Right forelimb (tissue), 1 donor: ENCODE measurements around the gene MAN2C1.
"Not testable (repeated sequence)": the region's sequence is repeated elsewhere in the genome, so short reads cannot be mapped to it uniquely, and the experiment has no call there.

Source experiments
- DNase-seq: peaks from one replicate; pipeline ENCODE4 v3.0.0-alpha.2; 2018

MAN2C1 gene

DNA sequence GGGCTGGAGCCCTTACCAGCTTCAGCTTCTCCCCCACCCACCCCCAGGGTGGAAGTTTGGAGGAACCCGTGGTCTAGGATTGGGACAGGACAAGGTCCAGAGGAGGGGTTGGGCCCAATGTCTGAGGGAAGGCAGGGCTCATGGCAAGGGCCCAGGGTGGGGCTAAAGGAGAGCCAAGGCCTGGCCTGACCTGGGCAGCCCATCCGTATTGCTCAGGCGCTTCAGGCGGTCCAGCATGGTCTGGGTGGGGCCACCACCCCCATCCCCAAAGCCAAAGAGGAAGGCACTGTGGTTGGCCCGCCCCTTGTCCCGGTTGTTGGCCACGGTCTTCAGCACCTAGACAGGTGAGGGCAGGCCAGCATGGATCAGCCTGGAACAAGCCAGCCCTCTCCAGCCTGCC is 7.6 kb downstream of the MAN2C1 start:
- no peak for DNase-seq

GRCh38 chr15:75360391-75360790 is 8.0 kb downstream of the MAN2C1 start:
- DNase-seq = no peak

DNA sequence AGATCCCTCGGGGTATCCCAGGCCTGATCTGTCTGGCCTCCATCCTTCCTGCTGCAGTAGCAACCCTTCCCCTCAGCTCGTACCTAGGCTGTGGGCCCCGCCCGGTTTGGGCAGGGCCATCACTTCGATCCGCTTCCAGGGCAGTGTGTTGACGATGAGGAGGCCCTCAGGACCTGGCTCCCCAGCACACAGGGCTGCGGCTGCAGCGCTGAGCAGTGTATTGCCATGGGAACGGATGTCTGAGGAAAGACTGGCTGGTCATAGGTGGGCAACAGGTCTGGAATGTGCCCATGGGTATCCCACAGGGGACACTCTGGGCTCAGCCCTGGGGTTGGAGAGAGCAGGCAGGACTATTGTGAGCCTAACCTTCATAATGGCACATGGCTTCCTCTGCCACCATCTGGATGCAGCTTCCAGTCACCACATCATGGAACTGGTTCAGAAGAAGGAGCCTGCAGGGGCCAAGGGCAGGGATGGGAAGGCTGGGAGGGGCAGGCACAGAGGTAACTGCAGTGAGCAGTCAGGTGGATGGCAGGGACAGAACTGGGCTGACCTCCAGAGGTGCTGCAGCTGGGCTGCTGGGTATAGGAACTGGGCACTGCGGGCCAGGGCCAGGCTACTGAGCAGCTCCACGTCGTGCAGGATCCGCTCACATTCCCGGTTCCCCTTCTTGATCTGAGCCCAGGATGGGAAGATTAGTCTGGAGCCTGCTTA is 8.7 kb downstream of the MAN2C1 start:
- DNase-seq = no peak

DNA sequence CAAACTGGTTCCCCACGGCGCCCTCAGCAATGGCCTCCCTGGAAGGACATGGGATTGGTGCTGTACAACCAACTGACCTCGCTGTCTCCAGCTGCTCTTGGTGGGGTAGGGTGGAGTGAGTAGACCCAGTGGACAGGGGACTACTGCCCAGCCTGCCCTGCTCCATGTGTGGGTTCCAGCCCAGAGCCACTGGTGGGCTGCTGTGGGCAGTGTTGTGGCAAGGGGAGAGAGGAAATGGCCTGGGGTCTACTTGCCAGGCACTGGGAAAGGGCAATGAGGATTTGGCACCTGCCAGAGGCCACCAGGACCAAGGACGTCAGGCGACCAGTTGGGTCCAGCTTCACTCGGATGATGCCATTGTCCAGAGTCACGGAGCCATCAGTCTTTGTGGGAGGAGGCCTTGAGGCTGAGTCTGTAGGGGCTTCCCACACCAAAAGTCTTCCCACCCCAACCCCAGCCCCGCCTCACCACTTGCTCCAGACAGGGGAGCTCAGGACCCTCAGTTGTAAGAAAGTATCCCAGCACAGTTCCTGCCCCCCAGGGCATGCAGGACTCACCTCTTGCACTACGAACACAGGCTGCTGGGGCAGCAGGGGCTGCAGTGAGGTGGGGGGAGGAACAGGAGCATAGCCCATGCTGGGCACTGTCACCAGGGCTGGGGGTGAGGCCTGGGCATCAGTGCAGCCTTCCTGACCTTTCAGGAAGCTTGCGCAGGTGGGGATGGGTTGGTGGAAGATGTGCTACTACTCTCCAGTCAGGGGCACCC is 9.5 kb downstream of the MAN2C1 start:
- no peak for DNase-seq

- DNase-seq = no peak
These were observed 10.3 kb downstream of the MAN2C1 start for GRCh38 chr15:75357976-75358673.

DNA sequence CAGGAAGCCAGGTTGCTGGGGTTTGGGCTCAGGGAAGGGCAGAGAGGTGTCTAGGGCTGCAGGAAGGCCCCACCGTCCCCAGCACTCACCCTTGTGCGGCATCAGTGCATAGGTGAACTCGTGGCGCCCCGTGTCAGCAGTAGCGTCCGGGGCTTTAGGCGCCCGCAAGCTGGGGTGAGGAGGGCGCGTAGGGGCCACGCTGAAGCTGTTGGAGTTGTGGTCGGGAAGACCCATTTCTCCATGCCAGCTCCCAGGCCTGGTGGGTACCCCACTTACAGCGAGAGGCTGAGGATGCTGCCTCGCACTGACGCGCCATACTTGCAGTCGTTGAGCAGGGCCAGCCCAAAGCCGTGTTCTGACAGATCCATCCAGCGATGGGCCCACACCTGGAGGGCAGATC is 11.9 kb downstream of the MAN2C1 start:
- no peak for DNase-seq

GRCh38 chr15:75356006-75356405 is 12.4 kb downstream of the MAN2C1 start:
- no peak for DNase-seq

DNA sequence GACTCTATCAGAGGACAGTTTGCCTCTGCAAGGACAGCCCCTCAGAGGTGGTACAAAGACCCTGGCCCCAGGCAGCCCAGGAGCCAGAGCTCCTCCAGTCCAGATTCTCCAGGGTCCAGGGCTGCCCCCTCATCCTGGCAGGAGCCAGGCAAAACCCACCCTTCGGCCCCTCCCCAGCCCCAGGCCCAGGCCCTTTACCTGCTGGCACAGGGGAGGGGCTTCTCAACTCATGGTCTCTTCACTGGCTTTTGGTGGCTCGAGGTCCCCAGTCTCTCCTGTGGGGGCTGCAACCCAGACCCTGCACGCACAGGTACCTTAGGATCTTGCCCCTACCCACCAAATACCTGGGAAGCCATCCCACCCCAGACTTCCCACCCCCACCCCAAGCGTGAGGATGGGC is 13.0 kb downstream of the MAN2C1 start:
- no peak for DNase-seq

DNA sequence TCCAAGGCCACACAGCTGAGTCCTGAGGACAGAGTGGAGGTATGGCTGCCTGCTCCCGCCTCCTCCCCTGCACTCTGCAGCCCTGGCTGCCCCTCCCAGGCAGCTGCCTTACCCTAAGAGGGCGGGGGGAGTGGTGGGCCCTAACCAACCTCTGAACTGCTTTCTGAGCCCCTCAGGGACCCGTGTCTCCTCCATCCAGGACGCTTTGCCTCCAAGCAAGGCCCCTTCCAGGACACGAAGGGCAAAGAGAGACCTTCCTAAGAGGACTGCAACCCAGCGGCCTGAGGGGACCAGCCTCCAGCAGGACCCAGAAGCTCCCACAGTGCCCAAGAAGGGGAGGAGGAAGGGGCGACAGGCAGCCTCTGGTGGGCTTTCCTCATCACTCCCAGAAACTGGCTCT is 14.0 kb downstream of the MAN2C1 start:
- no peak for DNase-seq

DNA sequence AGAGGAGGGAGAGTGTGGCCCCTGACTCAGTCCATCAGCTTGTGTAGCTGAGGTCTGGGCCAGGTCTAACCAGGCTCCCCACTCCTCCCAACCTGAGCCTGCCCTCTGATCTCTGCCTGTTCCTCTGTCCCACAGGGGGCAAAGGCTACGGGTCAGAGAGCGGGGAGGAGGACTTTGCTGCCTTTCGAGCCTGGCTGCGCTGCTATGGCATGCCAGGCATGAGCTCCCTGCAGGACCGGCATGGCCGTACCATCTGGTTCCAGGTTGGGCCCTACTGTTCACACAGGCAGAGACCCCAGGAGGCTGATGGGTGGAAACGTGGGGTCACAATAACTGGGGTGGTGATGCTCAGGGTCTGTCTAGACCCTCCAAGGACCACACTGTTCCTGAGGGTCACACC is 14.8 kb downstream of the MAN2C1 start:
- no peak for DNase-seq

DNA sequence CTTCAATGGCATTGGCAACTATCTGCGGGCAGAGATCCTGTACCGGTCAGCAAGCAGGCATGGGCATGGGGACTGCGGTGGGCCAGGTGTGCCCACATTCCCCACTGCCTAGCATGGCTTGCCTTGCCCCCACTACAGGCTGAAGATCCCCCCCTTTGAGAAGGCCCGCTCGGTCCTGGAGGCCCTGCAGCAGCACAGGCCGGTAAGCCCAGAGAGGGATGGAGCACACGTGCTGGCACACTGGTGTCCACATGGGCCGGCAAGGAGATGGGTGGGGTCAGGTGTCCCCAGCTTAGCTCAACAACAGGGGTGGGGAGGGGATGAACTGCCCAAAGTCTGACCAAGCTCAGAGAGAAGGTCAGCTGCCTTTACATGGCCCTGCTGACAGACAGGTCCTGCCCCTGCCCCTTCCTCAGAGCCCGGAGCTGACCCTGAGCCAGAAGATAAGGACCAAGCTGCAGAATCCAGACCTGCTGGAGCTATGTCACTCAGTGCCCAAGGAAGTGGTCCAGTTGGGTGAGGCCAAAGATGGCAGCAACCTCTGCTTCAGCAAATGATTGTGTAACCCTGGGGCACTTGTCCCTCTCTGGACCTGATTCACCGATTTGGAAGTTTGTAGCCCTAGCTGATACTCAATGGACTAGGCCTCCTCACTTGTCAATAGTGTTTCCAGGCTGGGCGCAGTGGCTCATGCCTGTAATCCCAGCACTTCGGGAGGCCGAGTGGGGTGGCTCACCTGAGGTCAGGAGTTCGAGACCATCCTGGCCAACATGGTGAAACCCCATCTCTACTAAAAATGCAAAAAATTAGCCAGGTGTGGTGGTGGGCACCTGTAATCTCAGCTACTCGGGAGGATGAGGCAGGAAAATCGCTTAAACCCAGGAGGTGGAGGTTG is 16.0 kb downstream of the MAN2C1 start:
- no peak for DNase-seq

DNA sequence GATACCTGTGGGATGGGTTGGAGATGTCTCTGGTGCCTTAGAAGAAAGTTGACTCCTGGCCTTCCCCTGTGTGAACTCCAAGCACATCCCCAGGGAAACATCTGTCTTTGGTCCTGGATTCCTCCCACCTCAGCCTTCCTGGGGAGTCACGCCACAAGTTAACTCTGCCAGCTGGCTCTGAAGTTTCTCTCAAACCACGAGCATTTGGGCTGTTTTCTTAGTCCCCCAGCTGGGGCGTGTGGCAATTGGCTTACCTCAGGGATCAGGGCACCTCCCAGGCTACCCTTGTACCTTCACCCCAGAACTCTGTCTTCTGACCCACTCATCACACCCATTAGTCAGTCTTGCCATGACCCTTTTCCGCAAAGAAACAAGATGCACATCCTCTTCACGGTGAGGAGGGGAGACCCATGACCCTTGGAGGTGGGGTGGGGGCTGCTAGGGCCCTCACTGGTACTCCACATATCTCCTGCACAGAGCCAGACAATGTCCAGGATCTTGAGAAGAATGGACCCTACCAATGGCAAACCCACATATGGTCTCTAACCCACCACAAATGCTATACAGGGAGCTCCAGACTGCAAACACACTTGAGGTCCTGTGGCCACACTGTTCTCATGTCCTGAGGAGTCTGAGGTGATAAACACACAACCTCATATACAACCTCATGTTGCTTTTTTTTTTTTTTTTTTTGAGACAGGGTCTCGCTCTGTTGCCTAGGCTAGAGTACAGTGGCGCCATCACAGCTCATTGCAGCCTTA is 17.6 kb downstream of the MAN2C1 start:
- no peak for DNase-seq

GRCh38 chr15:75349851-75350588 is 18.4 kb downstream of the MAN2C1 start:
- no peak for DNase-seq

DNA sequence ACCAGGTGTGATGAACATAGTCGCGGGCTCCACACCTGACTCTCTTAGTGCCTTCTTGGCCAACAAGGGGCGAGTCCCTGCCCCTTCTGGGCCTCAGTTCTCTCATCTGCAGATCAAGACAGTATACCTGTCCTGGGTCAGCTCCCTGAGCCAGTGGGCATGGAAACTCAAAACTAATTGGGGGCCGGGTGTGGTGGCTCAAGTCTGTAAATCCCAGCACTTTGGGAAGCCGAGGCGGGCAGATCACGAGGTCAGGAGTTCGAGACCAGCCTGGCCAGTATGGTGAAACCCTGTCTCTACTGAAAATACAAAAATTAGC is 19.1 kb downstream of the MAN2C1 start:
- not testable (repeated sequence) for DNase-seq

GRCh38 chr15:75348562-75349350 is 19.7 kb downstream of the MAN2C1 start:
- no peak for DNase-seq

GRCh38 chr15:75348034-75348561 is 20.3 kb downstream of the MAN2C1 start:
- no peak for DNase-seq

DNA sequence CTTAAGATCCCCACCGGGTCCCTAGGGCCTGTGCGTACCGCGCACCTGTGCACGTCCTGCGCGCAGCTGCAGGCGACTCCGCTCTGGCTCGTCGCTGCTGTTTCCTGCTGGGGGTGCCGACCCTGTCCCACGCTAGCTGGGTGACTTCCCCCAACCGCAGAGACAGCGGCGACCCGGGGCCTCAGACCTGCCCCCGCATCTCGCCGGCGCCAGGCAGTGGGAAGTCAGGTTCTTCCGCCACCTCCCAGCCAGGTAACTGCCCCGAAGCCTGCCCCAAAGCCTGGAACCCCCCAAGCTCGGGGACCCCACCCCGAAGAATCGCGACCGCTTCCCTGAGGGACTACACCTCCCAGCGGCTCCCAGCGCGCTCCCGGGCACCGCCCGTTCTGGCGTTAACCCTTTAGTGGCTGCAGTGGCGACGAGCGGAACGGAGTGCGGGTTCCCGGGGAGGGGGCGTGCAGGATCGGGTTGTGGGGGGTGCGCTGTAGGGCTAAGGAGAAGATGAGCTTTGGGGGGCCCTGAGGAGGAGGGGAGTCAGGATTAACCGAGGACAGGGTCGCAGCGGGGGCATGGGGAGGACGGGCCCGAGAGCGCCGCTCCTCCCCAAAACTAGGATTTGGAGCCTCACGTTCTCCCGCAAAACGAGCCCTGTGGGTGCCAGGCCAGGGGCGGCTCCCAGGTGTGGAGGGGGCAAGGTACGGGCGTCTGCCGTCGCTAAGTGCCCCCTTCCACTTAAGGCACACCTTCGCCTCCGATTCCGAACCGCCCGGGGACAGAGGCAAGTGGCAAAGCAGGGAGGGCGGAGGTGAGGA is 21.0 kb downstream of the MAN2C1 start:
- peak; percentile 75 for DNase-seq

GRCh38 chr15:75346796-75347221 is 21.6 kb downstream of the MAN2C1 start, which contains the start of gene NEIL1:
Gene NEIL1, plus strand, starts transcription at chr15:75347039. Its CDS starts 1,867 bp downstream, at chr15:75348906.
- no peak for DNase-seq

- not testable (repeated sequence) for DNase-seq
These were observed 24.5 kb downstream of the MAN2C1 start for GRCh38 chr15:75343953-75344352.
